HG03135 (cell line): ENCODE data around the gene SH3TC1.

ENCODE experiments used
- ATAC-seq: cut with Tn5 transposase; IDR thresholded peaks from one replicate; pipeline ENCODE4 v1.9.1; 2021; ENCODE audit warnings: mild to moderate bottlenecking, moderate library complexity; ENCODE audit not compliant: unreplicated experiment

The SH3TC1 gene

DNA sequence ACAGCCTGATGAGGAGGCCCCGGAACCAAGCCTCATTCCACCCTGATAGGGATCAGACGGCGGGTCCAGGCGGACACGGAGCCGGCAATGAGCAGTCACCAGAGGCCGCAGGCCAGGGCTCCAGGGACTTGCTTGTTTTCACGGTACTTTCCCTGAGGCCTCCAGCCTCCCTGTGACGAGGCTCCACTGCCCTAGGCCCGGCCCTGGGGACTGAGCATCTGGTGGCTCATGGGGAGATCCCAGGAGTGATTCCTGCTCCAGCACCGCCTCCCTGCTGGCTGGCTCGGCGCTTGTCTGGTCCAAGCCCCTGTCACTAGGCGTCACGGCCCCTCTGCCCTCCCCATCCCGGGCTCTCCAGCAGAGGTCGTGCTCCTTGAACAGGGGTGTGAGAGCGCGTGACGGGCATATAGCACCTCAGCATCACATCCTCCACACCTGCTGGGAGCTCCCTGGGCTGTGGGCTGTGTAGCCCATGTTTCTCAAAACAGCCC lies 84.6 kb downstream of the SH3TC1 start:
- ATAC-seq, result no peak

DNA sequence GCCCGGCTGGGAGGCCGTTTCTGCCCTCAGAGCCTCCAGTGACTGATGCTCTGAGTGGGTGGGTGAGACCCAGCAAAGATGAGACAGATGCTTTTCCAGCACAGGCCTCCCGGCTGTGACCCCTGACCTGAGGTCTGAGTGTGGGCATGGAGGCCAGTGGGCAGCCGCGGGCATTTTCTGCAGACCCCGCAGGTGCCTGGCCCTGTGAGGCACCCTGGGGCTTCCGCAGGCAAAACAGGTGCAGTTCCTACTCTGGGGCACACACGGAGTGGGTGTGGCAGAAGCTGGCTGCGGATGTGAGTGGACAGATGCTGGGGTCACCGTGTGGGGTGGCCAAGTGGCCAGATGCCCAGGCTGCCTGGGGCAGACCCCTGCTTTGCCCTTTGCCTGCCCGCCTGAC lies 85.3 kb downstream of the SH3TC1 start:
- no peak for ATAC-seq

DNA sequence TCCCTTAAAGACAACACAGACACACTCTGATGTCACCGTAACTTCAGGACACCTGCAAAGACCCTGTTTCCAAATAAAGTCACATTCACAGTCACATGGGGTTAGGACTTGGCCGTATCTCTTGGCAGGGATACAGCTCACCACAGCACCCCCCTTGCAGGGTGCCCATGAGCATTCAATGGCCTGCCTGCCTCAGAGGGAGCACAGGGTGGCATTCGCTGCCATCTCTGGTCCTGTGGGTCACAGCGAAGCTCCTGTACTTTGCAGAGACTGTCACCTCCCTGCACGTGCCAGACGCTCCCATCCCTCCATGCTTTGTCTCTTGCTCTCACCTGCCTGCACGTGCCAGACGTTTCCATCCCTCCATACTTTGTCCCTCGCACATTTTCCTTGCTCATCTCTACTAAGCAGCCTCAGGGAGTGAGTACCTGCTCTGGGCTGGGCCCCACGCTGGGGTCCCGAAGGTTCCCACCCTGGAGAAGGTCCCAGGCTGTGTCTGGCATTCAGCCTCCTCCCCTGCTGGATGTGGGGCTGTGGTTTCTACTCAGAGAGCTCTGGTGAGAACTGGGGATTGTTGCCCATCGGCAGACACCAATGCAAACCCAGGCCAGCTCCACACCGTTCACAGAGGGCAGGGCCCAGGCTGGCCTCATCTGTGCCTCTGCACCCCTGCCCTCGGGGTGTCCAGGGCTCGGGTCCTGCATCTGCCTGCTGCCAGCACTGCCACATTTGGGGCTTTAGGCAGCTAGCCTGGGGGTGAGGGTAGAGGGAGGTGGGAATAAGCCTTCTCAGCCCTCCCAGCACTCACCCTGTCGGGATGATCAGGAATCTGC lies 86.3 kb downstream of the SH3TC1 start:
- no peak for ATAC-seq

DNA sequence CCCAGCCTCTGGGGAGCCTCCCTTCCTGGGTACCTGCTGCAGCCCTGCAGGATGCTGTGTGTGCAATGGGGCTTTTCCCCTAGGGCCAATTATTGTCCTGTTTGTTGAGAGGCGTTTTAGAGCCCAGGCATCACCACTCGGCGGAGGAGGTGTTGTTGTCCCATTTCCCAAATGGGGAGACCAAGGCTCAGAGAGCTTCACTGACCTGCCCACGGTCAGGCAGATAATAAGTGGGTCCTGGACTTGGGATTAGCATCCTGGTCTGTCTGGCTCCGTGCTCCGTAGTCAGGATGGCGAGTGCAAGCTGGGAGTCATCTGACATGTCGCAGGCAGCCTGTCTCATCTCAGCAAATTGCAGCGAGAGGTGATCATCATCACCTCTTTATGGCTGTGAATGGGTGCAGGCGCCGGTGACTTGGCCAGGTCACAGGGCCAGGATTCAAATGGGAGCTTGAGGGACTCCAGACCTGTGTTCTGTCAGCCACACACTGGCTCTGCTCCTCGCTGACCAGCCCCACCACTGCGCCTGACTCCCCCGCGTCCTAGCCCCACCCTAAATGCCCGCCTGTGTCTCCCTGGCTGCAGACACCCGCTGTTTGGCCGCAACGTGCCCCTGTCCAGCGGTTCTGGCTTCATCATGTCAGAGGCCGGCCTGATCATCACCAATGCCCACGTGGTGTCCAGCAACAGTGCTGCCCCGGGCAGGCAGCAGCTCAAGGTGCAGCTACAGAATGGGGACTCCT lies 87.1 kb downstream of the SH3TC1 start:
- ATAC-seq, result no peak

DNA sequence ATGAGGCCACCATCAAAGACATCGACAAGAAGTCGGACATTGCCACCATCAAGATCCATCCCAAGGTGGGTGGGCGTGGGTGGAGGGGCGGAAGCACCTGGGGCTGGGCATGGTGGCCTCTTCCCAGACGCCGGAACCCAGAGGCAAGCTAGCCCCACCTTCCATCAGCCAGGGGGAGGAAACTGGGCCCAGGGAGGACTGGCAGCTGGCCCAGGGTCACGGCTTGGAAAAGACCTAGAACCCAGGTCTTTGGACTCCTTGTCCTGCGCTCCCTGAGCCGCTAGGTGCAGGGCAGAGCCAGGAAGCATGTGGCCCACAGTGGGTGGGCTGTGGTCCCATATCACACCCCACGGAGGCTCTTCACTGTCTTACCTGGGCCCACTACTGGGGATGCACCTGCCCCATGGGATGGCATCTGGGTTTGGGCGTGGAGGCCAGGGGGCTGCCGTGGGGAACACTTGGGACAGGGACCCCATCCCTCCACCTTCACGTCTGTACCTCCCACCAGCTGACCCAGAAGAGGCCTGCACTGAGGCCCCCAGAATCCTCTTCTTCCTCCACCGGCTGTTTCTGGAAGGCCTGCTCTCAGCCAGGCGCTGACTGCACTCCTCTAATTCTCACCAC lies 87.7 kb downstream of the SH3TC1 start:
- no peak for ATAC-seq

GRCh38 chr4:8287343-8288280 lies 88.5 kb downstream of the SH3TC1 start:
- ATAC-seq, result no peak

- ATAC-seq, result no peak
Observed at GRCh38 chr4:8289151-8289750, 90.2 kb downstream of the SH3TC1 start.

DNA sequence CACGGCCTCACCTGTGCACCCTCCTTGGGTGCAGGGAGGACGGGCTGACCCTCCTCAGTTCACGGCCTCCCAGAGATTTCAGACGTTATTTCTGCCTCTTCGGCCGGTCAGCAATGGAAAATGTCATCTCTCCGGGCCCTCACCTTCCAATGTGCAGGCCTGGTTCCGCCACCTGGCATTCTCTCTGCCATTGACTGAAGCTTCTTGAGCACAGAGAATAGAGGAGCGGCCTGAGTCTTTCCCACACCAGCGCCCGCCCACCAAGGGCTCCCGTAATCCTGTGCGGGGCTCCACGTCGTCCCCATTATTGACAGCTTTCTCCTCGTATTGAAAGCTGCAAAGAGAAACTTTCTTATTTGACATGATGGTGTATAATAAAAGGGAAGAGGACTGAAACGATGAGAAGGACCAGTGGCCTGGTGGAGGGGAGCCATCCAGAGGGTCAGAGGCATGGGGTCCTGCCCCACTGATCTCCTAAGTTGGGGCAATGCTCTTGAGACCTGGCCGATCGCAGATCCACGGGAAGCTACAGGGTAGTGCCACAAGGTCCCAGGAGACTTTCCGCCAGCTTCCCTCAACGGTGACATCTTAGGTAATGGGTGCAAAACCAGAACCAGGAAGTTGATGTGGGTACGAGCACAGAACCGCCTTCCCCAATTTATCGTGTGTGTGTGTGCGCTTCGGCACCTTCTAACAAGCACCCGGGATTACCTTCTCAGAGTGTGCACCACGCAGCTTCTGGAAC lies 91.0 kb downstream of the SH3TC1 start:
- ATAC-seq, result no peak

GRCh38 chr4:8290701-8290970 lies 91.5 kb downstream of the SH3TC1 start:
- no peak for ATAC-seq
